Measurements from ENCODE around the gene MBNL1.

- TF ChIP-seq CTCF (conservative IDR thresholded peaks at IDR 0.05; ENCODE audit: low read depth, low read length) (no peak), FOS (IDR thresholded peaks at IDR 0.05; ENCODE audit: low read depth, low read length) (no peak), CEBPB (IDR thresholded peaks at IDR 0.05; ENCODE audit: low read depth, low read length) (no peak), ELK1 (IDR thresholded peaks at IDR 0.05; ENCODE audit: borderline replicate concordance, low read depth, low read length) (no peak), BHLHE40 (IDR thresholded peaks at IDR 0.05; ENCODE audit: low read depth, low read length) (no peak), POLR2A (IDR thresholded peaks at IDR 0.05; ENCODE audit: low read depth, low read length) (peak; percentile 34; the same call in 1 of the 2 replicates)
These were observed 1.4 kb downstream of the MBNL1 start for GRCh38 chr3:152269831-152270734.
